Measurements from ENCODE around the gene CAPS2. TPM values are rescaled to one million over a fixed set of nuclear protein-coding genes. Genes with fewer than 3 reads are reported as not detected.
A peak's percentile ranks its signal among the peaks of the same experiment; 100 is the strongest.

The CAPS2 gene
- total RNA-seq, 1 experiment from 2014 or later = not detected

DNA sequence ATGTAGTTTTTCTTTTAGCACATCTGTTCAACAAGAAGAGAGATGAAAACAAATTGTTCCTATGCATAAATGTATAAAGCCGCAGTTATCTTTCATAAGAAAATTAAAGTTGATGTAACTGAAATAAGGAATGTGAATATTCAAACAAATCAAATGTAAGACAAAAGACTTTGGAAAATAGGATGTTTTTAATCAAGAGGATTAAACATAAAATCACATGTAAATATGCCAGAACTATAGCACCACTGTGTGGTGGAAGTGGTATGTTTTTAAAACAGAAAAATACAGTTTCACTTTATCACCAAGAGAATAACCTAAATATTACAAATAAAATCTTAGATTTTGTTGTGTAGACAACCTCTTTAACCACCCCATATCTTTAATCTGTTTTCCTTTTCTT, 40.4 kb downstream of the CAPS2 start:
- no peak overlapping the region for H3K4me3 ChIP-seq (ENCODE audit: low read depth, low read length)
- no peaks in the 10 kb centered on the region for H3K36me3 ChIP-seq (ENCODE audit: control insufficient read depth, insufficient read depth, low read length)
- intact Hi-C loops (cut with micrococcal nuclease; ENCODE audit: unreplicated experiment) = loop anchor here (1.0 to 10.0 kb wide), 2 partner anchors 131 to 605 kb away; no protein-coding TSS in a partner anchor
- ChIA-PET POLR2A (no interaction called here), CTCF (interaction anchor here (1.1 kb wide), 1 partner anchor 40 kb away, joined by 4 read pairs; the partner anchor contains the start of gene CAPS2)
- BruUV-seq (replicated peaks) = no TSS peak
- Mint-ChIP-seq H3K4me3 (ENCODE audit: unreplicated experiment) (no peak overlapping the region), H3K4me1 (ENCODE audit: low read depth, unreplicated experiment) (peaks cover 12% of the 10 kb centered on the region), H3K9me3 (ENCODE audit: unreplicated experiment) (no peaks in the 10 kb centered on the region), H3K27ac (ENCODE audit: unreplicated experiment) (no peak overlapping the region), H3K36me3 (ENCODE audit: insufficient read depth, unreplicated experiment) (no peaks in the 10 kb centered on the region), H3K27me3 (ENCODE audit: insufficient read depth, unreplicated experiment) (peaks cover 2% of the 10 kb centered on the region)
- TF ChIP-seq, protein P1, sequence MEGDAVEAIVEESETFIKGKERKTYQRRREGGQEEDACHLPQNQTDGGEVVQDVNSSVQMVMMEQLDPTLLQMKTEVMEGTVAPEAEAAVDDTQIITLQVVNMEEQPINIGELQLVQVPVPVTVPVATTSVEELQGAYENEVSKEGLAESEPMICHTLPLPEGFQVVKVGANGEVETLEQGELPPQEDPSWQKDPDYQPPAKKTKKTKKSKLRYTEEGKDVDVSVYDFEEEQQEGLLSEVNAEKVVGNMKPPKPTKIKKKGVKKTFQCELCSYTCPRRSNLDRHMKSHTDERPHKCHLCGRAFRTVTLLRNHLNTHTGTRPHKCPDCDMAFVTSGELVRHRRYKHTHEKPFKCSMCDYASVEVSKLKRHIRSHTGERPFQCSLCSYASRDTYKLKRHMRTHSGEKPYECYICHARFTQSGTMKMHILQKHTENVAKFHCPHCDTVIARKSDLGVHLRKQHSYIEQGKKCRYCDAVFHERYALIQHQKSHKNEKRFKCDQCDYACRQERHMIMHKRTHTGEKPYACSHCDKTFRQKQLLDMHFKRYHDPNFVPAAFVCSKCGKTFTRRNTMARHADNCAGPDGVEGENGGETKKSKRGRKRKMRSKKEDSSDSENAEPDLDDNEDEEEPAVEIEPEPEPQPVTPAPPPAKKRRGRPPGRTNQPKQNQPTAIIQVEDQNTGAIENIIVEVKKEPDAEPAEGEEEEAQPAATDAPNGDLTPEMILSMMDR (IDR thresholded peaks at IDR 0.05; ENCODE audit: insufficient read depth in 1 of 2, low read depth in 1 of 2, low read length in 1 of 2, severe bottlenecking in 1 of 2, unreplicated experiment in 1 of 2) = peak in 1 of 2 experiments; percentile 28
- no peaks in the 10 kb centered on the region for H3K27me3 ChIP-seq (replicated peaks; ENCODE audit: control insufficient read depth, insufficient read depth, low read length)
- no peaks in the 10 kb centered on the region; the same call in 1 of the 2 replicates for H3K4me1 ChIP-seq
- no peaks in the 10 kb centered on the region for H3K9me3 ChIP-seq
- no peak for DNase-seq

DNA sequence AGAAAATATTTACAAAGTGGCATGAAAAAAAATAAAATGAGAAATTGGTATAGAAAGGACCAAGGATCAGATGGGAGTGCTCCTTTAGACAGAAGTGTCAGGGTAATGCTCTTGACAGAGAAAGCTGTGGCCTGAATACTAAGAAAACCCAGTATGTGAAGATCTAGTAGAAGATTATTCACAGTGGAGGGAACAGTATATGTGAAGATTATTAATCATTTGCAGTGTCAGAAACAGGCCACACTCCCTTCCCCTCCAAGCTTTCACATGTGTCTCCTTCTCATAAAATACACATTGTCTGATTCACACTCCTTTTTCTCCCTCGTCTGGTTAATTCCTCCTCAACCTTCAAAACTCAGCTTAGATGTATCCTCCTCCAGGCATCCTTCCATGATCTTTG, 41.3 kb downstream of the CAPS2 start:
- H3K27ac Mint-ChIP-seq (ENCODE audit: unreplicated experiment) = no peak overlapping the region
- no peaks in the 10 kb centered on the region for H3K9me3 Mint-ChIP-seq (ENCODE audit: unreplicated experiment)
- CTCF ChIA-PET = interaction anchor here (1.1 kb wide), 1 partner anchor 41 kb away, joined by 4 read pairs; the partner anchor contains the start of gene CAPS2
- BruUV-seq (replicated peaks) = no TSS peak
- POLR2A ChIA-PET = no interaction called here
- Histone ChIP-seq H3K9me3 (no peaks in the 10 kb centered on the region), H3K27me3 (replicated peaks; ENCODE audit: control insufficient read depth, insufficient read depth, low read length) (no peaks in the 10 kb centered on the region), H3K4me3 (ENCODE audit: low read depth, low read length) (no peak overlapping the region), H3K4me1 (no peaks in the 10 kb centered on the region; the same call in 1 of the 2 replicates), H3K36me3 (ENCODE audit: control insufficient read depth, insufficient read depth, low read length) (no peaks in the 10 kb centered on the region)
- H3K4me1 Mint-ChIP-seq (ENCODE audit: low read depth, unreplicated experiment) = peaks cover 6% of the 10 kb centered on the region
- no peaks in the 10 kb centered on the region for H3K27me3 Mint-ChIP-seq (ENCODE audit: insufficient read depth, unreplicated experiment)
- TF ChIP-seq, protein P1 (IDR thresholded peaks at IDR 0.05; ENCODE audit: insufficient read depth in 1 of 2, low read depth in 1 of 2, low read length in 1 of 2, severe bottlenecking in 1 of 2, unreplicated experiment in 1 of 2) = no peak
- H3K4me3 Mint-ChIP-seq (ENCODE audit: unreplicated experiment) = no peak overlapping the region
- DNase-seq = no peak
- no peaks in the 10 kb centered on the region for H3K36me3 Mint-ChIP-seq (ENCODE audit: insufficient read depth, unreplicated experiment)
- intact Hi-C loops (cut with micrococcal nuclease; ENCODE audit: unreplicated experiment) = loop anchor here (1.0 kb wide), 1 partner anchor 131 kb away; no protein-coding TSS in a partner anchor

DNA sequence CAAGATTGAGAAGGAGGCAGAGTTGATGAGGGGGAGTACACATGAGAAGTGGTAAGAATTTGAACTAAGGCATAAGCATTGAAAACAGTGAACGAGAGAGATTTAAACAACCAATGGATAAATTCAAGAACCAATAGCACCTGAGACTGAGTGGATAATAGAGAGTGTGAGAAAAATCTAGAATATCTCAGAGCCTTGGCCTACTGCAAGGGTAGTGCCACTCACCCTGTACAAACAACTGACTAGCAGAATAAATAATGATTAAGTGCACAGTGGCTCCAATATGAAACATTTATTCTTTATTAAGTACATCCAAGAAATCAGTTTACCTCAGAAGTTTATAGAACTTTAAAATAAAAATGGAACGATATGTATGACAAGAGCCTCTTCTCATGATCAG, 54.4 kb downstream of the CAPS2 start:
- TF ChIP-seq, protein P1 (IDR thresholded peaks at IDR 0.05; ENCODE audit: insufficient read depth in 1 of 2, low read depth in 1 of 2, low read length in 1 of 2, severe bottlenecking in 1 of 2, unreplicated experiment in 1 of 2) = no peak
- Mint-ChIP-seq H3K27me3 (ENCODE audit: insufficient read depth, unreplicated experiment) (no peaks in the 10 kb centered on the region), H3K27ac (ENCODE audit: unreplicated experiment) (no peak overlapping the region), H3K4me3 (ENCODE audit: unreplicated experiment) (no peak overlapping the region), H3K9me3 (ENCODE audit: unreplicated experiment) (peaks cover 4% of the 10 kb centered on the region), H3K36me3 (ENCODE audit: insufficient read depth, unreplicated experiment) (no peaks in the 10 kb centered on the region), H3K4me1 (ENCODE audit: low read depth, unreplicated experiment) (peaks cover 16% of the 10 kb centered on the region)
- intact Hi-C loops (cut with micrococcal nuclease; ENCODE audit: unreplicated experiment) = no loop called here
- ChIA-PET CTCF (no interaction called here), POLR2A (interaction anchor here (0.5 kb wide), 1 partner anchor 14 kb away, joined by 3 read pairs; no protein-coding TSS in a partner anchor)
- DNase-seq = no peak
- Histone ChIP-seq H3K36me3 (ENCODE audit: control insufficient read depth, insufficient read depth, low read length) (no peaks in the 10 kb centered on the region), H3K27me3 (replicated peaks; ENCODE audit: control insufficient read depth, insufficient read depth, low read length) (no peaks in the 10 kb centered on the region), H3K4me3 (ENCODE audit: low read depth, low read length) (no peak overlapping the region), H3K4me1 (peaks cover 16% of the 10 kb centered on the region), H3K9me3 (no peaks in the 10 kb centered on the region; the same call in 1 of the 2 replicates)
- BruUV-seq (replicated peaks) = no TSS peak
